Measurements from ENCODE around the gene HYAL1.

Gene HYAL1

GRCh38 chr3:50303013-50303815 is at the start of gene HYAL1:
TSS of gene HYAL1 (minus strand) at chr3:50303574. CDS start at chr3:50302956, 618 bp downstream.
- DNase-seq, result no peak

GRCh38 chr3:50352781-50353180 is 49.4 kb upstream of the HYAL1 start:
- DNase-seq, result no peak

- DNase-seq, result no peak
Observed at GRCh38 chr3:50351323-50351697, 47.9 kb upstream of the HYAL1 start.

- DNase-seq, result peak; percentile 83
Observed at GRCh38 chr3:50350527-50351322, 47.4 kb upstream of the HYAL1 start, which contains the start of the genes CYB561D2 and NPRL2. TSS of gene CYB561D2 (plus strand) at chr3:50350862. CDS start at chr3:50351434, 572 bp downstream. TSS of gene NPRL2 (minus strand) at chr3:50350775. CDS start at chr3:50350652, 123 bp downstream.

- DNase-seq, result no peak
Observed at GRCh38 chr3:50350213-50350526, 46.8 kb upstream of the HYAL1 start.

- peak; percentile 33 for DNase-seq
Observed at GRCh38 chr3:50347187-50347813, 43.9 kb upstream of the HYAL1 start.

GRCh38 chr3:50345586-50346234 is 42.3 kb upstream of the HYAL1 start, which contains the start of gene ZMYND10:
TSS of gene ZMYND10 (minus strand) at chr3:50345732. CDS start at chr3:50345579, 153 bp downstream.
- DNase-seq, result peak; percentile 32

GRCh38 chr3:50345008-50345407 is 41.6 kb upstream of the HYAL1 start:
- DNase-seq, result no peak

GRCh38 chr3:50342813-50343633 is 39.6 kb upstream of the HYAL1 start:
- DNase-seq, result no peak

- DNase-seq, result no peak
Observed at GRCh38 chr3:50341996-50342650, 38.7 kb upstream of the HYAL1 start.

- DNase-seq, result no peak
Observed at GRCh38 chr3:50341537-50341936, 38.2 kb upstream of the HYAL1 start.

- DNase-seq, result no peak
Observed at GRCh38 chr3:50340448-50341329, 37.3 kb upstream of the HYAL1 start, which contains the start of gene RASSF1. TSS of gene RASSF1 (minus strand) at chr3:50340836. CDS start at chr3:50340805, 31 bp downstream.

- DNase-seq, result no peak
Observed at GRCh38 chr3:50340147-50340447, 36.7 kb upstream of the HYAL1 start.

GRCh38 chr3:50339485-50340146 is 36.2 kb upstream of the HYAL1 start:
- DNase-seq, result no peak

- DNase-seq, result no peak
Observed at GRCh38 chr3:50338965-50339364, 35.6 kb upstream of the HYAL1 start.

GRCh38 chr3:50337175-50337861 is 33.9 kb upstream of the HYAL1 start:
- peak; percentile 97 for DNase-seq

- DNase-seq, result no peak
Observed at GRCh38 chr3:50336452-50337174, 33.2 kb upstream of the HYAL1 start.

- no peak for DNase-seq
Observed at GRCh38 chr3:50334339-50335075, 31.1 kb upstream of the HYAL1 start.

Data from GOT3 (cell line).